ENCODE measurements around the gene MORN4. TPM values are rescaled to one million over a fixed set of nuclear protein-coding genes. Genes with fewer than 3 reads are reported as not detected.

Gene MORN4
- total RNA-seq, 2 experiments from 2014 or later: 2.6 to 4.3 TPM

DNA sequence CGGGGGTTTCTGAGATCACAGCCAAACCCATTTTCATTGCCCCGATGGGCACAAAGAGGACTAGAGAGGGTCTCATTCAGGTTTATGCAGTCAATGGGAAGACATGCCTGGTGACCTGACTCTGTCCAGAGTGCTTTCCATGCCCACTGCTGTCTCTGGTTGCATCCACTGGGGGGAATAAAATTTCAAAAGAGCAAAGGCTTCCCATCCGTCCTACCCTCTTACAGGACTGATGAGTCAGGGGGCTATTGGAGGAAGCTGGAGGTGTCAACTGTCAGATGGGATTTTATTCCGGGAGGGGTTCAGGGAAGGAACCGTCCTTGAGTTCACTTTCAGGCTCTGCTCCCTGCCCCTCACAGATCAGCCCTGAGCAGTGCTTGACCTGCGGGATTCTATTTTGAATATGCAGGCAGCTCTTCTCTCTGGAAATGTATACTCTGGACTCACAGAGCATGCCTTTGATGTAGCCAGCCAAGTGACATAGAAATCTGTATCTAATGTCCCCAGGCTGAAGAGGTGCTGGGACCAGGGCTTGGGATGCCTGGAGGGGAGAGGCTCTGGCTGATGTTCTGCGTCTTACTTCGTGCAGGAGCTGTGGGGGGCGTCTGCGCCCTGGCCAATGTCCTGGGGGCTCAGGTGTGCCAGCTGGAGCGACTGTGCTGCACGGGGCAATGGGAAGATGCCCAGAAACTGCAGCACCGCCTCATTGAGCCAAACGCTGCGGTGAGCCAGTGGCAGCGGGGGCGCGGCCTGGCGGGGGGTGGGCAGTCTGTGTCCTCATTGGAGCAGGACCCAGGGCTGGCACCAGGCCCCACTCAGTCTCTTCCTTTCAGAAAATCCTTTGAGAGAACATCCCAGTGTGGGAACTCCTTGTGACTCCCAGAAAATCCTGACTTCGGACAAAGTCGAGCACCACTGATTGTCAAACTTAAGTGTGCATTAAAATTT, 31.8 kb downstream of the MORN4 start:
- Mint-ChIP-seq H3K36me3 (ENCODE audit: low read depth) (no peaks in the 10 kb centered on the region), H3K9me3 (no peaks in the 10 kb centered on the region), H3K27me3 (no peaks in the 10 kb centered on the region), H3K4me1 (no peaks in the 10 kb centered on the region), H3K4me3 (no peak overlapping the region), H3K27ac (no peak overlapping the region)
- POLR2A ChIA-PET: interaction anchor here (1.1 kb wide), 1 partner anchor 11 kb away, joined by 3 read pairs; no protein-coding TSS in a partner anchor
- CTCF ChIA-PET: interaction anchor here (0.8 kb wide), 1 partner anchor 107 kb away, joined by 3 read pairs; no protein-coding TSS in a partner anchor
- no peak for DNase-seq

- H3K27ac Mint-ChIP-seq: no peak overlapping the region
- H3K9me3 Mint-ChIP-seq: no peaks in the 10 kb centered on the region
- POLR2A ChIA-PET: interaction anchor here (1.1 kb wide), 1 partner anchor 10 kb away, joined by 3 read pairs; no protein-coding TSS in a partner anchor
- H3K4me1 Mint-ChIP-seq: no peaks in the 10 kb centered on the region
- H3K36me3 Mint-ChIP-seq (ENCODE audit: low read depth): no peaks in the 10 kb centered on the region
- no peak overlapping the region for H3K4me3 Mint-ChIP-seq
- H3K27me3 Mint-ChIP-seq: no peaks in the 10 kb centered on the region
- CTCF ChIA-PET: interaction anchor here (0.8 kb wide), 1 partner anchor 106 kb away, joined by 3 read pairs; no protein-coding TSS in a partner anchor
- no peak for DNase-seq
Observed at GRCh38 chr10:97600616-97601015, 32.7 kb downstream of the MORN4 start.

- ChIA-PET POLR2A (no interaction called here), CTCF (interaction anchor here (2.6 kb wide), 1 partner anchor 27 kb away, joined by 10 read pairs; the partner anchor contains the start of gene ANKRD2)
- no peak overlapping the region for H3K4me3 Mint-ChIP-seq
- no peak for DNase-seq
- no peak overlapping the region for H3K27ac Mint-ChIP-seq
- H3K36me3 Mint-ChIP-seq (ENCODE audit: low read depth): no peaks in the 10 kb centered on the region
- H3K9me3 Mint-ChIP-seq: no peaks in the 10 kb centered on the region
- H3K27me3 Mint-ChIP-seq: no peaks in the 10 kb centered on the region
- H3K4me1 Mint-ChIP-seq: no peaks in the 10 kb centered on the region
Observed at GRCh38 chr10:97599272-97599619, 34.1 kb downstream of the MORN4 start.

DNA sequence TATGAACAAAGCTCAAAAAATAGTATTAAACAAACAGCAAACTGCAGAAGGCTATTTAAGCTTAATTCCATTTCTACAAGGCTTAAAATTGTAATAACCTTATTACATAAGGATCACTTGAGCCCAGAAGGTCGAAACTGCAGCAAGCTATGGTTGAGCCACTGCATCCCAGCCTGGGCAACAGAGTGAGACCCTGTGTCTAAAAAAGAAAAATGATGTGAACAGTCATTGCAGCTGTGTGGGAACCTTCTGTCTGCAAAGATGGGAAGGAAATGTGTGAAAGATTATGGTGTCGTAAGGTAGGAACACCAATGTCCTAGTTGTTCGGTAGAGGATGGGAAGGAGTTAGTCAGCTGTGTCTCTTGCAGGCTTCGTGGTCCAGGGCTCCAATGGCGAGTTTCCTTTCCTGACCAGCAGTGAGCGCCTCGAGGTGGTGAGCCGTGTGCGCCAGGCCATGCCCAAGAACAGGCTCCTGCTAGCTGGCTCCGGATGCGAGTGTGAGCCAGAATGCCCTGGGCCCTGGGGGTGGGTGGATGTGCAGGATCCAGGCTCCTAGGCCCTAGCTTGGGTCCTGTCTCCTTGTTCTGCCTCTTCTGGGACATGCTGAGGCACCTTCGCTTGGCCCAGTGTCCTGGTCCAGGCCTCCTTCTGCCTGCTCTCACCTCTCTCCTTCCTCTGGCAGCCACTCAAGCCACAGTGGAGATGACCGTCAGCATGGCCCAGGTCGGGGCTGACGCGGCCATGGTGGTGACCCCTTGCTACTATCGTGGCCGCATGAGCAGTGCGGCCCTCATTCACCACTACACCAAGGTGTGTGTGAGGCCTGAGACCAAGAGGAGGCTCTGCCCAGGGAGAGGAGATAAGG, 34.7 kb downstream of the MORN4 start:
- H3K36me3 Mint-ChIP-seq (ENCODE audit: low read depth): no peaks in the 10 kb centered on the region
- H3K9me3 Mint-ChIP-seq: no peaks in the 10 kb centered on the region
- ChIA-PET CTCF (interaction anchor here (2.6 kb wide), 1 partner anchor 27 kb away, joined by 10 read pairs; the partner anchor contains the start of gene ANKRD2), POLR2A (no interaction called here)
- H3K27me3 Mint-ChIP-seq: no peaks in the 10 kb centered on the region
- DNase-seq: no peak
- no peak overlapping the region for H3K4me3 Mint-ChIP-seq
- H3K27ac Mint-ChIP-seq: no peak overlapping the region
- H3K4me1 Mint-ChIP-seq: no peaks in the 10 kb centered on the region

- no peaks in the 10 kb centered on the region for H3K27me3 Mint-ChIP-seq
- no peaks in the 10 kb centered on the region for H3K36me3 Mint-ChIP-seq (ENCODE audit: low read depth)
- no peak overlapping the region for H3K4me3 Mint-ChIP-seq
- H3K27ac Mint-ChIP-seq: no peak overlapping the region
- no peaks in the 10 kb centered on the region for H3K9me3 Mint-ChIP-seq
- POLR2A ChIA-PET: no interaction called here
- no peaks in the 10 kb centered on the region for H3K4me1 Mint-ChIP-seq
- CTCF ChIA-PET: interaction anchor here (2.6 kb wide), 1 partner anchor 26 kb away, joined by 10 read pairs; the partner anchor contains the start of gene ANKRD2
- no peak for DNase-seq
Observed at GRCh38 chr10:97597778-97598177, 35.5 kb downstream of the MORN4 start.

GRCh38 chr10:97596101-97597082, 36.9 kb downstream of the MORN4 start:
- H3K9me3 Mint-ChIP-seq: no peaks in the 10 kb centered on the region
- no peak overlapping the region for H3K27ac Mint-ChIP-seq
- no peak overlapping the region for H3K4me3 Mint-ChIP-seq
- ChIA-PET CTCF (interaction anchor here (1.1 kb wide), 1 partner anchor 25 kb away, joined by 3 read pairs; no protein-coding TSS in a partner anchor), POLR2A (no interaction called here)
- no peaks in the 10 kb centered on the region for H3K36me3 Mint-ChIP-seq (ENCODE audit: low read depth)
- DNase-seq: no peak
- H3K27me3 Mint-ChIP-seq: no peaks in the 10 kb centered on the region
- no peaks in the 10 kb centered on the region for H3K4me1 Mint-ChIP-seq

DNA sequence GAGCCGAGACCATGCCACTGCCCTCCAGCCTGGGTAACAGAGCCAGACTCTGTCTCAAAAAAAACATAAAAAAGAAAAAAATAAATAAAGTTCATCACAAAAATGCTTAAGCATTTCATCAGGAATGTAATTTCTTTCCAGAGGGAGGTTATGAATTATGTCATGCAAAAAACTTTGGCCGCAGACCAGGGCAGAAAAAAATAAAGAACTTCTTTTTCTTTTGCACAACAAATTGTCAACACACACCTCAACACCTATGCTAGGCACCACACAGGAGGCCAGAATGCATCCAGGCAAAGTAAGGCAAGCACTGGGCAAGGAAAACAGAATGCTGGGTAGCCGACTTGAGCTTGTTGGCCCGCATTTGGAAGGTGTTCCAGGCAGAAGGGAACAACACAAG, 39.9 kb downstream of the MORN4 start:
- peaks cover 18% of the 10 kb centered on the region for H3K4me1 Mint-ChIP-seq
- CTCF ChIA-PET: interaction anchor here (1.7 kb wide), 1 partner anchor 21 kb away, joined by 4 read pairs; the partner anchor contains the start of gene ANKRD2
- no peaks in the 10 kb centered on the region for H3K36me3 Mint-ChIP-seq (ENCODE audit: low read depth)
- POLR2A ChIA-PET: no interaction called here
- no peak overlapping the region for H3K4me3 Mint-ChIP-seq
- no peak for DNase-seq
- H3K9me3 Mint-ChIP-seq: no peaks in the 10 kb centered on the region
- H3K27me3 Mint-ChIP-seq: no peaks in the 10 kb centered on the region
- no peak overlapping the region for H3K27ac Mint-ChIP-seq

DNA sequence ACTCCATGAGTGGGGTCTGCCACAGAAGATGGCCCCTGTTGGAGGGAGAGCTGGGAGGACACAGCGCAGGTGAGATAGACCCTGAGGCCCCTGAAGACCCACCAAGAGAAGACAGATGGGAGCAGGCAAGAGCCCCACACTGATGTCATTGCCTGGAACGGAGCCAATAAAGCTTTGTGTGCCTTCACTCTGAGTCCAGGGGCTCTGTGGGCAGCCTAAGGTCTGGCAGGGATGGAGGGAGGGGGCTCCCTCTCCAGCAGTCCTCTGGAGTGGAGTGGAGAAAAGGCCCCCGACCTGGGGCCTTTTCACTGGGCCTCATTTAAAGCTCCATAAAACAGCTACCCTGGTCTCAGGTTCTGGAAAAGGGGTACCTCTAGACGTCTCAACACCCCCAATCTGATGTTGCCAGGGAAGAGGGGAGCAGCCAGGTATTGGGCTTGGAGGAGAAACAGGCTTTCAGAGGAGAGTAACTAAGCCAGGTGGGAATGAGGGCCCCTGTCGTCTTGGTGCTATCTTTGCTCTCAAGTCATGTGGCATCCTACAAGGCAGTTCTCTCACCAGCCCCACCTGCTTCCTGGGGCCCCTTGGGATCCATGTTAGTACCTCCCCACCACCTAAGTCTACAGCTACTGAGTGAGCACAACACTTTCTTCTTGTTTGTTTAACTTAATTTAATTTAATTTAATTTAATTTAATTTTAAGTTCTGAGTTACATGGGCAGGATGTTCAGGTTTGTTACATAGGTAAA, 42.4 kb downstream of the MORN4 start:
- no peak for DNase-seq
- Mint-ChIP-seq H3K9me3 (no peaks in the 10 kb centered on the region), H3K36me3 (ENCODE audit: low read depth) (no peaks in the 10 kb centered on the region), H3K27me3 (peaks cover 2% of the 10 kb centered on the region), H3K4me1 (peaks cover 18% of the 10 kb centered on the region), H3K27ac (no peak overlapping the region), H3K4me3 (no peak overlapping the region)
- CTCF ChIA-PET: interaction anchor here (0.7 to 0.8 kb wide), 2 partner anchors 14 to 444 kb away, joined by 3 to 5 read pairs; no protein-coding TSS in a partner anchor
- POLR2A ChIA-PET: interaction anchor here (1.6 kb wide), 1 partner anchor 10 kb away, joined by 3 read pairs; no protein-coding TSS in a partner anchor

GRCh38 chr10:97590082-97590747, 43.1 kb downstream of the MORN4 start:
- ChIA-PET POLR2A (interaction anchor here (0.9 to 1.6 kb wide), 2 partner anchors 11 to 44 kb away, joined by 3 read pairs; no protein-coding TSS in a partner anchor), CTCF (interaction anchor here (1.1 to 1.6 kb wide), 2 partner anchors 18 to 126 kb away, joined by 3 to 6 read pairs; partner anchors contain the start of gene ANKRD2)
- Mint-ChIP-seq H3K36me3 (ENCODE audit: low read depth) (no peaks in the 10 kb centered on the region), H3K27me3 (peaks cover 2% of the 10 kb centered on the region), H3K9me3 (no peaks in the 10 kb centered on the region), H3K4me3 (no peak overlapping the region), H3K4me1 (peaks cover 18% of the 10 kb centered on the region), H3K27ac (no peak overlapping the region)
- DNase-seq: peak; percentile 73

DNA sequence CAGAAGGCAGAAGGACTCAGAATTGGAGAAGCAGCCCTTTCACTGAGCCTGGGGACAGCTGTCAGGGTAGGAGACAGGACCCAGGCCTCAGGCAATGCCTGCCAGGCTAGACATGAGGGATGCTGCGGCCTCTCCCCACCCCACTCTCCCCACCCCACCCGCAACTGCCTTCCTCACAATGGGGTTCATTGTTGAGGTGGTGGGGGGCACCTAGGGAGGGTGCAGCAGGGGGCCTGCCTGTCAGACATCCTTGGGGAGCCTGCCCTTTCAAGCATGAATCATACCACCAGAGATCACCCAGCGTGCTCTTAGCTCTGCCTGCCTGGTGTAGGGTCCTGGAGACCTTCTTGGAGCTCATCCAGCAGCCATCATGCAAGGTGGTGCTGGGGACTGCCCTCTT, 43.8 kb downstream of the MORN4 start, which contains the start of gene C10orf62:
TSS of gene C10orf62 (plus strand) at position 243 of the 400 bp plus-strand sequence. CDS start 177 bp downstream, outside the sequence.
- no peak within 1 kb of the TSS for H3K4me3 Mint-ChIP-seq
- CTCF ChIA-PET: interaction anchor here (1.1 to 1.6 kb wide), 2 partner anchors 18 to 125 kb away, joined by 3 to 6 read pairs; partner anchors contain the start of gene ANKRD2
- H3K36me3 Mint-ChIP-seq (ENCODE audit: low read depth): no peaks in the 10 kb centered on the region
- no peak for DNase-seq
- peaks cover 2% of the 10 kb centered on the region for H3K27me3 Mint-ChIP-seq
- POLR2A ChIA-PET: interaction anchor here (0.9 kb wide), 1 partner anchor 43 kb away, joined by 3 read pairs; no protein-coding TSS in a partner anchor
- peaks cover 18% of the 10 kb centered on the region for H3K4me1 Mint-ChIP-seq
- no peak within 1 kb of the TSS for H3K27ac Mint-ChIP-seq
- no peaks in the 10 kb centered on the region for H3K9me3 Mint-ChIP-seq

DNA sequence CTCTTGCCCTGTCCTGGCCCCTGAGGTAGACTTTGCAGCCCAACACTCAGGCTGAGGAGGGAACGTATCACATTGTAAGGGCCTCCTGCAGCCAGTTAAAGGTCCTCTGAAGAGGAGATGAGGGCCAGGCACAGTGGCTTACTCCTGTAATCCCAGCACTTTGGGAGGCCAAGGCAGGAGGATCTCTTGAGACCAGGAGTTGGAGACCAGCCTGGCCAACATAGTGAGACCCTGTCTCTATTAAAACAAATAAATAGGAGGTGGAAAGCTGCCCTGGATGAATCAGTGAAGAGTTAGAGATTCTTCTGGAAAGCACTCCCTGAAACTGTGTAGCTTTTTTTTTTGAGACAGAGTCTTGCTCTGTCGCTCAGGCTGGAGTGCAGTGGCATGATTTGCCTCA, 46.1 kb downstream of the MORN4 start:
- H3K9me3 Mint-ChIP-seq: no peaks in the 10 kb centered on the region
- ChIA-PET POLR2A (no interaction called here), CTCF (no interaction called here)
- H3K27ac Mint-ChIP-seq: no peak overlapping the region
- peaks cover 18% of the 10 kb centered on the region for H3K4me1 Mint-ChIP-seq
- H3K27me3 Mint-ChIP-seq: peaks cover 2% of the 10 kb centered on the region
- DNase-seq: no peak
- H3K4me3 Mint-ChIP-seq: no peak overlapping the region
- no peaks in the 10 kb centered on the region for H3K36me3 Mint-ChIP-seq (ENCODE audit: low read depth)
